Left colon (tissue), 2 donors: Measurements from ENCODE around the gene SEMA6A. TPM values are rescaled to one million over a fixed set of nuclear protein-coding genes. Genes with fewer than 3 reads are reported as not detected.
A peak's percentile ranks its signal among the peaks of the same experiment; 100 is the strongest.

Experiments
- ATAC-seq: fragments of 200-7000 bp; cut with Tn5 transposase; one replicate; pipeline ENCODE4 v1.9.1; 2020; ENCODE audit warnings: mild to moderate bottlenecking, moderate library complexity
- DNase-seq, 2 donors: peaks; one replicate each; pipeline ENCODE4 v3.0.0-alpha.2; 2020
- intact Hi-C, 2 donors: fragments of 100-400 bp; cut with DNase I in 1 of 2; cut with micrococcal nuclease in 1 of 2; formaldehyde crosslinking; loops; one replicate each; pipeline versions ENCODE4 v1.11.2 to v1.14.0; 2022; cut with DNase I, micrococcal nuclease
- long read RNA-seq: library from polyadenylated mRNA; unstranded; transcript quantifications from one replicate; pipeline ENCODE4 v2.0.0, GENCODE V29; 2021
- total RNA-seq, 2 donors: library from RNA; stranded (reverse); fragmentation: NEBNext Ultra II Directional; extraction: Animal tissue kit (Norgen Biotek cat#: 25700); gene quantifications; one replicate each; pipeline ENCODE4 v1.2.1, GENCODE V29; 2021
- donor health status: DM: no; HTN: no; CAD: no.
- donor health status: DM: yes; HTN: yes; CAD: no.

The SEMA6A gene
- total RNA-seq: 100 to 1,000 TPM; 100 to 103 TPM
- long read RNA-seq, partial matches to known transcripts: 2 of 27 reads
- long read RNA-seq, other reads (novel, unspliced or antisense): 25 of 27 reads

GRCh38 chr5:116574367-116575325 is at the start of gene SEMA6A:
TSS of gene SEMA6A (minus strand) at chr5:116574823. CDS start at chr5:116504944, 69,879 bp downstream.
- DNase-seq (peak; percentile 95), ATAC-seq (peak; percentile 76)
- intact Hi-C loops: loop anchor here in 1 of 2 donors (5.0 to 10.0 kb wide), 2 partner anchors 380 to 437 kb away; no protein-coding TSS in a partner anchor

GRCh38 chr5:116622375-116623050 is 47.9 kb upstream of the SEMA6A start:
- intact Hi-C loops: no loop called here
- no peak for ATAC-seq
- no peak for DNase-seq

GRCh38 chr5:116621599-116621998 is 47.0 kb upstream of the SEMA6A start:
- intact Hi-C loops: no loop called here
- DNase-seq (no peak), ATAC-seq (no peak)

GRCh38 chr5:116616876-116617275 is 42.3 kb upstream of the SEMA6A start:
- intact Hi-C loops: no loop called here
- DNase-seq (no peak), ATAC-seq (no peak)

GRCh38 chr5:116614603-116614920 is 39.9 kb upstream of the SEMA6A start:
- DNase-seq (no peak), ATAC-seq (no peak)
- intact Hi-C loops: no loop called here

- ATAC-seq (no peak), DNase-seq (no peak)
- intact Hi-C loops: no loop called here
These were observed 38.8 kb upstream of the SEMA6A start for GRCh38 chr5:116613445-116613844.

- no peak for DNase-seq
- ATAC-seq: no peak
- intact Hi-C loops: no loop called here
These were observed 37.8 kb upstream of the SEMA6A start for GRCh38 chr5:116612431-116612830.

- intact Hi-C loops: no loop called here
- ATAC-seq (no peak), DNase-seq (no peak)
These were observed 30.9 kb upstream of the SEMA6A start for GRCh38 chr5:116605310-116606070.

- intact Hi-C loops: no loop called here
- DNase-seq: no peak
- no peak for ATAC-seq
These were observed 30.2 kb upstream of the SEMA6A start for GRCh38 chr5:116604805-116605204.

GRCh38 chr5:116600876-116601275 is 26.3 kb upstream of the SEMA6A start:
- no peak for ATAC-seq
- intact Hi-C loops: no loop called here

GRCh38 chr5:116598911-116599310 is 24.3 kb upstream of the SEMA6A start:
- no peak for ATAC-seq
- intact Hi-C loops: no loop called here
- no peak for DNase-seq

More at GRCh38 chr5:116600876-116601275, 26.3 kb upstream of the SEMA6A start:
- DNase-seq: no peak

GRCh38 chr5:116595498-116595897 is 20.9 kb upstream of the SEMA6A start:
- intact Hi-C loops: no loop called here
- DNase-seq (no peak), ATAC-seq (no peak)

GRCh38 chr5:116593340-116593739 is 18.7 kb upstream of the SEMA6A start:
- intact Hi-C loops: no loop called here
- DNase-seq (no peak), ATAC-seq (no peak)

- intact Hi-C loops: no loop called here
- DNase-seq: no peak
- ATAC-seq: no peak
These were observed 10.6 kb upstream of the SEMA6A start for GRCh38 chr5:116585227-116585626.

GRCh38 chr5:116583862-116584222 is 9.2 kb upstream of the SEMA6A start:
- ATAC-seq: no peak
- intact Hi-C loops: no loop called here

GRCh38 chr5:116583085-116583861 is 8.7 kb upstream of the SEMA6A start:
- DNase-seq (no peak), ATAC-seq (no peak)
- intact Hi-C loops: no loop called here

More at GRCh38 chr5:116583862-116584222, 9.2 kb upstream of the SEMA6A start:
- DNase-seq: no peak

GRCh38 chr5:116581910-116582309 is 7.3 kb upstream of the SEMA6A start:
- ATAC-seq (no peak), DNase-seq (no peak)
- intact Hi-C loops: no loop called here

GRCh38 chr5:116579144-116579543 is 4.5 kb upstream of the SEMA6A start:
- intact Hi-C loops: loop anchor here in 1 of 2 donors (5.0 to 10.0 kb wide), 2 partner anchors 376 to 442 kb away; no protein-coding TSS in a partner anchor
- no peak for DNase-seq
- no peak for ATAC-seq
